ENCODE results near the gene YTHDF1.

YTHDF1 gene

GRCh38 chr20:63192721-63193120 lies 23.2 kb downstream of the YTHDF1 start:
- no peak for TF ChIP-seq KLF7 (tag by site-specific recombination; IDR thresholded peaks at IDR 0.05; ENCODE audit: borderline replicate concordance)
- no peak for TF ChIP-seq BCL11A (tag by site-specific recombination; IDR thresholded peaks at IDR 0.05; ENCODE audit: low read depth)
- TF ChIP-seq ZBTB8A (tag by site-specific recombination; IDR thresholded peaks at IDR 0.05), result no peak
- Histone ChIP-seq H3K36me3 (ENCODE audit: control insufficient read depth in 2 of 2, insufficient read depth in 1 of 2, low read length in 2 of 2) (peaks cover 4 to 31% of the 10 kb centered on the region in 2 experiments; a peak in 1 of 3 replicates), H3K4me3 (ENCODE audit: low read depth, low read length) (no peak overlapping the region), H3K4me1 (ENCODE audit: control insufficient read depth, insufficient read depth, low read length) (no peaks in the 10 kb centered on the region), H3K9me3 (ENCODE audit: control insufficient read depth, insufficient read depth, low read depth, low read length) (no peaks in the 10 kb centered on the region), H3K27ac (ENCODE audit: extremely low read depth, low read depth, low read length) (no peak overlapping the region)
- ChIA-PET POLR2A (no interaction called here), CTCF (no interaction called here)

- no peaks in the 10 kb centered on the region for H3K9me3 ChIP-seq (ENCODE audit: control insufficient read depth, insufficient read depth, low read depth, low read length)
- ChIA-PET CTCF (interaction anchor here (0.6 to 1.4 kb wide), 2 partner anchors 32 to 828 kb away, joined by 3 to 5 read pairs; no protein-coding TSS in a partner anchor), POLR2A (no interaction called here)
- peaks cover 4 to 18% of the 10 kb centered on the region in 2 experiments; a peak in 1 of 3 replicates for H3K36me3 ChIP-seq (ENCODE audit: control insufficient read depth in 2 of 2, insufficient read depth in 1 of 2, low read length in 2 of 2)
- no peak overlapping the region for H3K27ac ChIP-seq (ENCODE audit: extremely low read depth, low read depth, low read length)
- H3K4me3 ChIP-seq (ENCODE audit: low read depth, low read length), result no peak overlapping the region
- TF ChIP-seq ZNF600 (tag by site-specific recombination; IDR thresholded peaks at IDR 0.05), result peak; percentile 62
- no peak for TF ChIP-seq SP3 (tag by site-specific recombination; IDR thresholded peaks at IDR 0.05)
- TF ChIP-seq ZNF354C (tag by site-specific recombination; IDR thresholded peaks at IDR 0.05; ENCODE audit: borderline replicate concordance, low read depth), result no peak
- no peak for TF ChIP-seq ZSCAN23 (tag by site-specific recombination; IDR thresholded peaks at IDR 0.05)
- no peak for TF ChIP-seq ZNF37A (tag by site-specific recombination; IDR thresholded peaks at IDR 0.05)
- no peak for TF ChIP-seq ZNF23 (tag by site-specific recombination; IDR thresholded peaks at IDR 0.05; ENCODE audit: borderline replicate concordance)
- no peak for TF ChIP-seq ZNF157 (tag by site-specific recombination; IDR thresholded peaks at IDR 0.05)
- no peak for TF ChIP-seq ZNF132 (tag by site-specific recombination; IDR thresholded peaks at IDR 0.05; ENCODE audit: borderline replicate concordance)
- peak; percentile 75; the same call in 1 of the 2 replicates for TF ChIP-seq KLF1 (tag by site-specific recombination; IDR thresholded peaks at IDR 0.05)
- TF ChIP-seq KLF17 (tag by site-specific recombination; IDR thresholded peaks at IDR 0.05), result peak; percentile 92
- no peak for TF ChIP-seq ZNF561 (tag by site-specific recombination; IDR thresholded peaks at IDR 0.05; ENCODE audit: borderline replicate concordance)
- no peak for TF ChIP-seq ZNF530 (tag by site-specific recombination; IDR thresholded peaks at IDR 0.05; ENCODE audit: low read depth)
- no peaks in the 10 kb centered on the region for H3K4me1 ChIP-seq (ENCODE audit: control insufficient read depth, insufficient read depth, low read length)
Measured at GRCh38 chr20:63191400-63191799, 24.5 kb downstream of the YTHDF1 start.

GRCh38 chr20:63190828-63191227 lies 25.1 kb downstream of the YTHDF1 start:
- H3K27ac ChIP-seq (ENCODE audit: extremely low read depth, low read depth, low read length), result no peak overlapping the region
- no peaks in the 10 kb centered on the region for H3K4me1 ChIP-seq (ENCODE audit: control insufficient read depth, insufficient read depth, low read length)
- no peaks in the 10 kb centered on the region for H3K9me3 ChIP-seq (ENCODE audit: control insufficient read depth, insufficient read depth, low read depth, low read length)
- H3K36me3 ChIP-seq (ENCODE audit: control insufficient read depth in 2 of 2, insufficient read depth in 1 of 2, low read length in 2 of 2), result peaks cover 0 to 13% of the 10 kb centered on the region in 2 experiments; a peak in 1 of 3 replicates
- ChIA-PET CTCF (interaction anchor here (0.6 to 1.4 kb wide), 2 partner anchors 33 to 827 kb away, joined by 3 to 5 read pairs; no protein-coding TSS in a partner anchor), POLR2A (no interaction called here)
- H3K4me3 ChIP-seq (ENCODE audit: low read depth, low read length), result no peak overlapping the region
- TF ChIP-seq HOXC10 (CRISPR knock-in tag; IDR thresholded peaks at IDR 0.05) (no peak), ZNF768 (tag by site-specific recombination; IDR thresholded peaks at IDR 0.05) (no peak), ZNF280C (tag by site-specific recombination; IDR thresholded peaks at IDR 0.05) (no peak), ZBTB11 (tag by site-specific recombination; conservative IDR thresholded peaks at IDR 0.05; ENCODE audit: low read depth) (no peak), FEZF1 (tag by site-specific recombination; IDR thresholded peaks at IDR 0.05) (no peak), ZBTB49 (tag by site-specific recombination; IDR thresholded peaks at IDR 0.05; ENCODE audit: low read depth) (no peak), BCL6B (tag by site-specific recombination; IDR thresholded peaks at IDR 0.05) (no peak)
